Measurements from ENCODE around the gene SPINT2. TPM values are rescaled to one million over a fixed set of nuclear protein-coding genes. Genes with fewer than 3 reads are reported as not detected.
A peak's percentile ranks its signal among the peaks of the same experiment; 100 is the strongest.

The SPINT2 gene
- total RNA-seq, 1 donor from 2014 or later, result 71.0 TPM

GRCh38 chr19:38277969-38278680, 13.8 kb downstream of the SPINT2 start:
- Histone ChIP-seq H3K79me2 (ENCODE audit: low read depth) (peaks cover 84% of the 10 kb centered on the region), H4K20me1 (ENCODE audit: low read depth) (peaks cover 28% of the 10 kb centered on the region), H3K4me3 (no peak overlapping the region), H3F3A (ENCODE audit: low read depth) (peaks cover 7% of the 10 kb centered on the region), H3K9ac (no peak overlapping the region), H3K27ac (no peak overlapping the region), H3K27me3 (no peaks in the 10 kb centered on the region), H3K4me2 (no peak overlapping the region), H3K4me1 (peaks cover 5% of the 10 kb centered on the region), H2AFZ (replicated peaks) (no peak overlapping the region), H3K9me3 (ENCODE audit: low read depth) (no peaks in the 10 kb centered on the region), H3K36me3 (no peaks in the 10 kb centered on the region)
- Mint-ChIP-seq H3K27ac (peak overlapping the region; percentile 83), H3K36me3 (no peaks in the 10 kb centered on the region), H3K4me3 (no peak overlapping the region), H3K9me3 (no peaks in the 10 kb centered on the region), H3K4me1 (peaks cover 8% of the 10 kb centered on the region), H3K27me3 (ENCODE audit: insufficient read depth, low read depth) (peaks cover 2% of the 10 kb centered on the region)
- no peak for TF ChIP-seq EZH2 (IDR thresholded peaks at IDR 0.05)
- no peak for TF ChIP-seq EZH2phosphoT487 (IDR thresholded peaks at IDR 0.05)
- TF ChIP-seq, protein P1, sequence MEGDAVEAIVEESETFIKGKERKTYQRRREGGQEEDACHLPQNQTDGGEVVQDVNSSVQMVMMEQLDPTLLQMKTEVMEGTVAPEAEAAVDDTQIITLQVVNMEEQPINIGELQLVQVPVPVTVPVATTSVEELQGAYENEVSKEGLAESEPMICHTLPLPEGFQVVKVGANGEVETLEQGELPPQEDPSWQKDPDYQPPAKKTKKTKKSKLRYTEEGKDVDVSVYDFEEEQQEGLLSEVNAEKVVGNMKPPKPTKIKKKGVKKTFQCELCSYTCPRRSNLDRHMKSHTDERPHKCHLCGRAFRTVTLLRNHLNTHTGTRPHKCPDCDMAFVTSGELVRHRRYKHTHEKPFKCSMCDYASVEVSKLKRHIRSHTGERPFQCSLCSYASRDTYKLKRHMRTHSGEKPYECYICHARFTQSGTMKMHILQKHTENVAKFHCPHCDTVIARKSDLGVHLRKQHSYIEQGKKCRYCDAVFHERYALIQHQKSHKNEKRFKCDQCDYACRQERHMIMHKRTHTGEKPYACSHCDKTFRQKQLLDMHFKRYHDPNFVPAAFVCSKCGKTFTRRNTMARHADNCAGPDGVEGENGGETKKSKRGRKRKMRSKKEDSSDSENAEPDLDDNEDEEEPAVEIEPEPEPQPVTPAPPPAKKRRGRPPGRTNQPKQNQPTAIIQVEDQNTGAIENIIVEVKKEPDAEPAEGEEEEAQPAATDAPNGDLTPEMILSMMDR (IDR thresholded peaks at IDR 0.05), result no peak
- DNase-seq (ENCODE audit: low spot score), result no peak

GRCh38 chr19:38278751-38279150, 14.4 kb downstream of the SPINT2 start:
- Histone ChIP-seq H3K9ac (no peak overlapping the region), H3K9me3 (ENCODE audit: low read depth) (no peaks in the 10 kb centered on the region), H3K4me1 (peaks cover 5% of the 10 kb centered on the region), H3F3A (ENCODE audit: low read depth) (peaks cover 7% of the 10 kb centered on the region), H3K27ac (no peak overlapping the region), H3K4me2 (no peak overlapping the region), H3K4me3 (no peak overlapping the region), H4K20me1 (ENCODE audit: low read depth) (peaks cover 27% of the 10 kb centered on the region), H3K79me2 (ENCODE audit: low read depth) (peaks cover 78% of the 10 kb centered on the region), H3K27me3 (no peaks in the 10 kb centered on the region), H2AFZ (replicated peaks) (no peak overlapping the region), H3K36me3 (no peaks in the 10 kb centered on the region)
- Mint-ChIP-seq H3K27me3 (ENCODE audit: insufficient read depth, low read depth) (peaks cover 3% of the 10 kb centered on the region), H3K9me3 (no peaks in the 10 kb centered on the region), H3K27ac (no peak overlapping the region), H3K4me1 (peaks cover 8% of the 10 kb centered on the region), H3K36me3 (no peaks in the 10 kb centered on the region), H3K4me3 (no peak overlapping the region)
- DNase-seq (ENCODE audit: low spot score), result no peak
- TF ChIP-seq EZH2 (IDR thresholded peaks at IDR 0.05) (no peak), EZH2phosphoT487 (IDR thresholded peaks at IDR 0.05) (no peak)
- TF ChIP-seq, protein P1 (IDR thresholded peaks at IDR 0.05), result no peak

DNA sequence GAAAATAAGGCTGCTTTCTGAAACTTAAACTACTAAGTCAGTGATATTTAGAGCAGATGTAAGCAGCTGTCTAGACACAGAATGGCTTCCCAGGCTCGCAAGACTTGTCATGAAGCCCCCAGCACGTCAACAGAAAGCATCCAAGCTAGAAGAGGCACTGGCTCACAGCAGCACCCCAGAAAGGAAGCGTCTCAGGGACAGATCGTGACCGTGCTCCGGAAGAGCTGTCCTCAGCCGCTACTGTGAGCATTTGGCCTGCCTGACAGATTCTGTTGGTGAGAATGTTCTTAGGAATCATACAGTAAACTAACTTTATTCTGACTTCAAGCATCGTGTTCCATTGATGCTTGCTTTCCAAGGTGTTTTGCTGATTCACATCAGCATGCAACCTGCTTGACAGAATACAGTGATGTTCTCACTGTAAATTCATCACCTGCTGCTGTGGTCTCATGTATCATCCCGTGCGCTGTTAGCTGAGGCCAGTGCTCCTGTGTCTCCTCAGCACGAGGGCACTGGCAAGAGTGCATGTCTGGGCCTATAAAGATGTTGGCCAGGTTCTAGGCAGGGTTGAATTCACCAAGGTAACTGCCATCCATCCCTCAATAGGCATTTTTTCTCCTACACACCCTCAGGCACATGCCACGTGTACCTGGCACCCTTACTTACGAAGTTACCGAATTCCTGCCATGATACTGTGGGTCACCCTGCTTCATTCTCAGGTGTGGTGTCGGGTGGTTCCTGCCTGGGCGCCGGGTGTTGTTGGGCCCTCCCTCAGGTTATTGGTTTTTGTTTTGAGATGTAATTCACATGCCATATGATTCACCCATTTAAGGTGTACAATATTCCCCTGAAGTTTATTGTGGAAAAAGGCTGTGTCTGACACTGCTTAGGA, 15.9 kb downstream of the SPINT2 start:
- peaks cover 7% of the 10 kb centered on the region for H3F3A ChIP-seq (ENCODE audit: low read depth)
- H3K36me3 Mint-ChIP-seq, result no peaks in the 10 kb centered on the region
- H3K4me1 Mint-ChIP-seq, result peaks cover 8% of the 10 kb centered on the region
- H3K4me3 ChIP-seq, result no peak overlapping the region
- H3K4me3 Mint-ChIP-seq, result no peak overlapping the region
- H3K9ac ChIP-seq, result no peak overlapping the region
- H3K27ac ChIP-seq, result no peak overlapping the region
- no peaks in the 10 kb centered on the region for H3K9me3 ChIP-seq (ENCODE audit: low read depth)
- H3K79me2 ChIP-seq (ENCODE audit: low read depth), result peaks cover 64% of the 10 kb centered on the region
- DNase-seq (ENCODE audit: low spot score), result no peak
- no peak overlapping the region for H3K4me2 ChIP-seq
- peaks cover 5% of the 10 kb centered on the region for H3K4me1 ChIP-seq
- no peak overlapping the region for H3K27ac Mint-ChIP-seq
- H3K27me3 ChIP-seq, result no peaks in the 10 kb centered on the region
- H3K27me3 Mint-ChIP-seq (ENCODE audit: insufficient read depth, low read depth), result peaks cover 6% of the 10 kb centered on the region
- H3K36me3 ChIP-seq, result no peaks in the 10 kb centered on the region
- no peak overlapping the region for H2AFZ ChIP-seq (replicated peaks)
- peaks cover 21% of the 10 kb centered on the region for H4K20me1 ChIP-seq (ENCODE audit: low read depth)
- H3K9me3 Mint-ChIP-seq, result no peaks in the 10 kb centered on the region
- TF ChIP-seq EZH2 (IDR thresholded peaks at IDR 0.05), result no peak
- TF ChIP-seq, protein P1 (IDR thresholded peaks at IDR 0.05), result no peak
- no peak for TF ChIP-seq EZH2phosphoT487 (IDR thresholded peaks at IDR 0.05)
